Esophagus muscularis mucosa (tissue), 4 donors: ENCODE results near the gene DLL4. TPM values are rescaled to one million over a fixed set of nuclear protein-coding genes. Genes with fewer than 3 reads are reported as not detected.
A peak's percentile ranks its signal among the peaks of the same experiment; 100 is the strongest.

ENCODE experiments used
- DNase-seq: peaks from one replicate; pipeline ENCODE4 v3.0.0-alpha.2; 2017; ENCODE audit errors: extremely low spot score
- H3K27ac ChIP-seq, 4 donors: fragments of 200-600 bp; sonication (generic); replicated peaks in 1 of 4; 1 replicate in 3 of 4; 2 replicates in 1 of 4; pipeline ENCODE4 v1.5.1; 2016 to 2019; ENCODE audit warnings: mild to moderate bottlenecking in 1 of 4
- H3K27me3 ChIP-seq, 4 donors: fragments of 200-600 bp; sonication (generic); one replicate each; pipeline versions ENCODE4 v1.5.1 to v1.6.0; 2016 to 2019
- H3K36me3 ChIP-seq, 4 donors: fragments of 200-600 bp; sonication (generic); one replicate each; pipeline ENCODE4 v1.5.1; 2016 to 2019
- H3K4me1 ChIP-seq, 4 donors: fragments of 200-600 bp; sonication (generic); one replicate each; pipeline ENCODE4 v1.5.1; 2016 to 2019
- H3K4me3 ChIP-seq, 4 donors: fragments of 200-600 bp; sonication (generic); 1 replicate in 2 of 4; 2 replicates in 2 of 4; pipeline ENCODE4 v1.5.1; 2016 to 2019; ENCODE audit warnings: mild to moderate bottlenecking in 4 of 4, moderate library complexity in 1 of 4
- H3K9me3 ChIP-seq, 4 donors: fragments of 200-600 bp; sonication (generic); 1 replicate in 3 of 4; 2 replicates in 1 of 4; pipeline ENCODE4 v1.5.1; 2016 to 2019
- EP300 ChIP-seq: sonication (generic); formaldehyde crosslinking; IDR thresholded peaks from one replicate; pipeline ENCODE4 v1.6.1; 2017; ENCODE audit warnings: antibody characterized with exemption
- POLR2A ChIP-seq: fragments of 450-650 bp; IDR thresholded peaks from one replicate; pipeline ENCODE4 v1.6.1; 2017; ENCODE audit warnings: antibody characterized with exemption, moderate library complexity, mild to moderate bottlenecking, low read depth
- POLR2AphosphoS5 ChIP-seq, 2 donors: sonication (generic); formaldehyde crosslinking; IDR thresholded peaks; one replicate each; pipeline ENCODE4 v1.6.1; 2017; ENCODE audit warnings: antibody characterized with exemption in 2 of 2
- WGBS: methylation state at CpG from one replicate; pipeline ENCODE4 v1.1.5; 2018; 5-methylcytosine and 5-hydroxymethylcytosine counted together
- intact Hi-C: fragments of 100-400 bp; cut with DNase I; formaldehyde crosslinking; loops from one replicate; pipeline ENCODE4 v1.15.1; 2023
- total RNA-seq, 4 donors: library from RNA; depleted of rRNA; stranded (reverse); fragments of >200 nt; gene quantifications; one replicate each; pipeline versions ENCODE4 v1.1.0 to v1.2.1, GENCODE V29; 2016
- TF ChIP-seq, protein P1 (sequence below), 3 experiments: fragments of 200-600 bp in 2 of 3; fragments of 450-650 bp in 1 of 3; sonication (generic) in 2 of 3; IDR thresholded peaks; one replicate each; pipeline ENCODE4 v1.5.1; 2017 to 2019; ENCODE audit warnings: antibody characterized with exemption in 3 of 3, mild to moderate bottlenecking in 2 of 3, moderate library complexity in 1 of 3

Gene DLL4
- total RNA-seq, 4 donors from 2014 or later: 1.7 to 12.6 (median 7.5) TPM

DNA sequence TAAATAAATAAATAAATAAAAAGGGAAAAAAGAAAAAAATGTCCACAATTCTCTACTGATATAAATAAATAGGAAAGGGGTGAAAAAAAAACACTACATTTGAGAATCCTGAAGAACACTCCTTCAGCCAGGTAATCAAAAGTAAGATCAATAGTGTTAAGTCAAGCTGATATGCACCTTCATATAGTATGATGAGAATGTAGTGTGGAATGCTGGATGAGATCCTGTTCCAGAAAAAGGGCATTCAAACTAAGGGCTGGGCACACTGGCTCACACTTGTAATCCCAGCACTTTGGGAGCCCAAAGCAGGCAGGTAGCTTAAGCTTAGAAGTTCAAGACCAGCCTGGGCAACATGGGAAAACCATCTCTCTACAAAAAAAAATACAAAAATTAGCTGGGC, 40.0 kb upstream of the DLL4 start:
- Histone ChIP-seq H3K9me3 (no peaks in the 10 kb centered on the region), H3K27me3 (peaks cover 0 to 4% (median 0%) of the 10 kb centered on the region in 4 donors), H3K27ac (no peak overlapping the region), H3K4me1 (peaks cover 8 to 9% (median 8%) of the 10 kb centered on the region in 4 donors), H3K36me3 (no peaks in the 10 kb centered on the region), H3K4me3 (no peak overlapping the region)
- no peak for DNase-seq
- intact Hi-C loops: no loop called here
- TF ChIP-seq POLR2A (no peak), POLR2AphosphoS5 (IDR thresholded peaks at IDR 0.05) (no peak), EP300 (no peak)
- TF ChIP-seq, protein P1, sequence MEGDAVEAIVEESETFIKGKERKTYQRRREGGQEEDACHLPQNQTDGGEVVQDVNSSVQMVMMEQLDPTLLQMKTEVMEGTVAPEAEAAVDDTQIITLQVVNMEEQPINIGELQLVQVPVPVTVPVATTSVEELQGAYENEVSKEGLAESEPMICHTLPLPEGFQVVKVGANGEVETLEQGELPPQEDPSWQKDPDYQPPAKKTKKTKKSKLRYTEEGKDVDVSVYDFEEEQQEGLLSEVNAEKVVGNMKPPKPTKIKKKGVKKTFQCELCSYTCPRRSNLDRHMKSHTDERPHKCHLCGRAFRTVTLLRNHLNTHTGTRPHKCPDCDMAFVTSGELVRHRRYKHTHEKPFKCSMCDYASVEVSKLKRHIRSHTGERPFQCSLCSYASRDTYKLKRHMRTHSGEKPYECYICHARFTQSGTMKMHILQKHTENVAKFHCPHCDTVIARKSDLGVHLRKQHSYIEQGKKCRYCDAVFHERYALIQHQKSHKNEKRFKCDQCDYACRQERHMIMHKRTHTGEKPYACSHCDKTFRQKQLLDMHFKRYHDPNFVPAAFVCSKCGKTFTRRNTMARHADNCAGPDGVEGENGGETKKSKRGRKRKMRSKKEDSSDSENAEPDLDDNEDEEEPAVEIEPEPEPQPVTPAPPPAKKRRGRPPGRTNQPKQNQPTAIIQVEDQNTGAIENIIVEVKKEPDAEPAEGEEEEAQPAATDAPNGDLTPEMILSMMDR (IDR thresholded peaks at IDR 0.05): no peak

DNA sequence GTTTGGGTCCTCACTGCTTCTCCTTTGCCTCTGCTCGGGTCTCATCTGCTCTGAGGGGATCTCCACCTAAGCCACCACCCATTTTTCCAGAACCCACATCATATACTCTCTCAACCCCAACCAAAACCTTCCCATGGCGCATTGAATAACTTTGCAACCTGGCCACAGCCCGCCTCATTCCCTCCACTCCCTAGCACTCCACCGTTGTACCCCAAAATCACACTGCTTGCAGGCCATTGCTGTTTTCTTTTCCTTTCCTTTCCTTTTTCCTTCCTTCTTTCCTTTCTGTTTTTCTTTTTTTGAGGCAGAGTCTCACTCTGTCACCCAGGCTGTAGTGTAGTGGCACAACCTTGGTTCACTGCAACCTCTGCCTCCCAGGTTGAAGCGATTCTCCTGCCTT, 38.0 kb upstream of the DLL4 start:
- DNase-seq: no peak
- H3K4me1 ChIP-seq: peaks cover 20 to 24% (median 21%) of the 10 kb centered on the region in 4 donors
- H3K36me3 ChIP-seq: peaks cover 0 to 4% (median 4%) of the 10 kb centered on the region in 4 donors
- H3K27me3 ChIP-seq: peaks cover 0 to 4% (median 0%) of the 10 kb centered on the region in 4 donors
- H3K9me3 ChIP-seq: no peaks in the 10 kb centered on the region
- H3K4me3 ChIP-seq: no peak overlapping the region
- H3K27ac ChIP-seq: no peak overlapping the region
- TF ChIP-seq, protein P1 (IDR thresholded peaks at IDR 0.05): no peak
- TF ChIP-seq POLR2A: no peak
- no peak for TF ChIP-seq POLR2AphosphoS5 (IDR thresholded peaks at IDR 0.05)
- no peak for TF ChIP-seq EP300
- intact Hi-C loops: loop anchor here (5.0 kb wide), 1 partner anchor 299 kb away; the partner anchor contains the start of gene KNL1
- WGBS: 91% methylated on average over 5 of the region's 5 CpGs

DNA sequence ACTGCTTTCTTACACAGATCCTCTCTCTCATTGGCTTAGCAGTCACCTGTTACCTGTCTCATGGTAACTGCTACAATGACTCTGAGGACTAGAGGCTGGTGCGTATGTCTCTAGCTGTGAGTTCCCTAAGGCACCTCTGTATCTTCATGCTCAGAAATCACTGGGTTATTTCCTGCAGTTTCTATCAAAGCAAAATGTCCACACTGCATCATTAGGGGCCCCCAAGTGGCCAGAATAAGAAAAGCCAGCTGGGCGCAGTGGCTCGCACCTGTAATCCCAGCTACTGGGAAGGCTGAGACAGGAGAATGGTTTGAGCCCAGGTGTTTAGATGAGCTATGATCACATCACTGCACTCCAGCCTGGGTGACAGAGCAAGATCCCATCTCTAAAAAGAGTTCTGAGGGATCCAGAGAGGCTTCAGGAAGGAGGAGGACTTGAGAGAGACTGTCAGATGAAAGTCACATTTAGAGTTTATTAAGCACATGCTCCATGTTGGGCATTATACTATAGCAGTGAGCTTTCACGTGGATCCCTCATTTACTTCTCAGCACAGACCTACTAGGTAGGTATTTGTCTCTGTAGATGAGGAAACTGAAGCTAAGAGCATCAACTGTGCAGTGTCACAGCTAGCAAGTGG, 37.2 kb upstream of the DLL4 start:
- TF ChIP-seq, protein P1 (IDR thresholded peaks at IDR 0.05): peak; percentile 39 to 63 (median 50)
- no peak for TF ChIP-seq POLR2A
- Histone ChIP-seq H3K27ac (no peak overlapping the region), H3K4me1 (peaks cover 20 to 28% (median 23%) of the 10 kb centered on the region in 4 donors), H3K4me3 (no peak overlapping the region), H3K9me3 (no peaks in the 10 kb centered on the region), H3K36me3 (peaks cover 0 to 12% (median 11%) of the 10 kb centered on the region in 4 donors), H3K27me3 (no peaks in the 10 kb centered on the region)
- intact Hi-C loops: loop anchor here (2.0 to 5.0 kb wide), 2 partner anchors 35 to 300 kb away; partner anchors contain the start of gene KNL1
- WGBS: 12% methylated on average over 4 of the region's 4 CpGs
- DNase-seq: no peak

DNA sequence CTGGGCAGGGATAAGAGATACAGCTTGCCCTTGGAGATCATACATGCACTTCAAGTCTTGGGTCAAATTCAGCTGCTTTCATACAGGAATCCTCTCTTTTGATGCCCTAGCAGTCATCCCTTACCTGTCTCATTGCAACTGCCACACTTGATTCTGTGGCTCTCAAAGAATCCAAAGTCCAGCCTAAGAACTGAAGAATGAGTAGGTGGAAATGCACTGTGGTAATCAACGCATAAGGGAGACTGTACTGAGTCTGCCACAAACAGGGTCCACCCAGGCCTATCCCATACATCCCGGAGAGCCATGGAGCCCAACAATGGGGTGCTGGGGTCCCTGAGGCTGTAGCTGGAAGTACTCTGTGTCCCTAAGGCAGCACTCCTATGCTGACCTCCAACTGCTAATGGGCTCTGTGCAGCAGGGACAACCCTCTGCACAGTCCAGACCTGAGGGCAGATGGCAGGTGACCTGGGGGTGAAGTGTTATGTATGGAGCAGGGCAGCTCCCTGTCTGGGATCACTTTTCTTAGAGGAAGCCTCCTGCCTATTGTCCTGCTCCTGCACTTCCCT, 36.6 kb upstream of the DLL4 start:
- DNase-seq: no peak
- 92% methylated on average over 2 of the region's 2 CpGs for WGBS
- no peaks in the 10 kb centered on the region for H3K9me3 ChIP-seq
- no peaks in the 10 kb centered on the region for H3K27me3 ChIP-seq
- TF ChIP-seq, protein P1 (IDR thresholded peaks at IDR 0.05): no peak
- no peak for TF ChIP-seq EP300
- TF ChIP-seq POLR2A: no peak
- no peak for TF ChIP-seq POLR2AphosphoS5 (IDR thresholded peaks at IDR 0.05)
- H3K4me3 ChIP-seq: no peak overlapping the region
- intact Hi-C loops: loop anchor here (2.0 to 5.0 kb wide), 2 partner anchors 36 to 300 kb away; partner anchors contain the start of gene KNL1
- H3K36me3 ChIP-seq: peaks cover 0 to 18% (median 15%) of the 10 kb centered on the region in 4 donors
- no peak overlapping the region for H3K27ac ChIP-seq
- peaks cover 20 to 32% (median 23%) of the 10 kb centered on the region in 4 donors for H3K4me1 ChIP-seq
